CD1c-positive myeloid dendritic cell (primary cell): ENCODE data around the gene GOLGA8F.
"Not testable (repeated sequence)": the region's sequence is repeated elsewhere in the genome, so short reads cannot be mapped to it uniquely, and the experiment has no call there.

Experiments
- DNase-seq: peaks from one replicate; pipeline ENCODE4 v3.0.0-alpha.2; 2016; ENCODE audit errors: extremely low spot score

GOLGA8F gene

GRCh38 chr15:28378364-28378763, at the start of gene GOLGA8F:
GOLGA8F (plus strand) TSS chr15:28378664; CDS start chr15:28378762, 98 bp downstream.
- not testable (repeated sequence) for DNase-seq

- not testable (repeated sequence) for DNase-seq
Observed at GRCh38 chr15:28357984-28358383, 20.5 kb upstream of the GOLGA8F start, which contains the start of gene GOLGA6L24. GOLGA6L24 (minus strand) TSS chr15:28358084; CDS start chr15:28358023, 61 bp downstream.

- not testable (repeated sequence) for DNase-seq
Observed at GRCh38 chr15:28365502-28365901, 13.0 kb upstream of the GOLGA8F start.

GRCh38 chr15:28380053-28380452, 1.6 kb downstream of the GOLGA8F start:
- DNase-seq: not testable (repeated sequence)

- not testable (repeated sequence) for DNase-seq
Observed at GRCh38 chr15:28396022-28396421, 17.6 kb downstream of the GOLGA8F start.

- not testable (repeated sequence) for DNase-seq
Observed at GRCh38 chr15:28402774-28403435, 24.4 kb downstream of the GOLGA8F start.

GRCh38 chr15:28420470-28420869, 42.0 kb downstream of the GOLGA8F start:
- DNase-seq: peak; percentile 0

GRCh38 chr15:28435594-28435993, 57.1 kb downstream of the GOLGA8F start:
- DNase-seq: not testable (repeated sequence)
